HL-60 (cell line): ENCODE data around the gene MOXD1.

Experiments
- POLR2AphosphoS5 ChIP-seq: IDR thresholded peaks from 2 replicates; pipeline ENCODE4 v1.6.1; 2012; ENCODE audit warnings: low read depth
- REST ChIP-seq: IDR thresholded peaks from 2 replicates; pipeline ENCODE4 v1.6.1; 2012; ENCODE audit warnings: low read depth; ENCODE audit not compliant: insufficient replicate concordance

GRCh38 chr6:132282696-132283095, 118.6 kb downstream of the MOXD1 start:
- TF ChIP-seq REST (no peak), POLR2AphosphoS5 (no peak)
